Activated B cell treated with CpG ODN at 0.5 μM for 24 hours (primary cell): ENCODE data around the gene SPATA9. TPM values are rescaled to one million over a fixed set of nuclear protein-coding genes. Genes with fewer than 3 reads are reported as not detected.
A peak's percentile ranks its signal among the peaks of the same experiment; 100 is the strongest.

Source experiments
- ATAC-seq: fragments of 200-7000 bp; cut with Tn5 transposase; one replicate; pipeline ENCODE4 v1.10.0; 2021; ENCODE audit warnings: low read depth, mild to moderate bottlenecking, moderate library complexity
- CTCF ChIA-PET: fragments of 350-600 bp; sonication (Branson Sonifier 250); formaldehyde crosslinking; loops from one replicate; lab custom pipeline; 2021; ENCODE audit warnings: antibody characterized with exemption; lab: Charles Lee
- POLR2A ChIA-PET: fragments of 350-600 bp; sonication (Branson Sonifier 250); formaldehyde crosslinking; loops from one replicate; lab custom pipeline; 2021; ENCODE audit warnings: antibody characterized with exemption; lab: Charles Lee
- DNase-seq: peaks from one replicate; pipeline ENCODE4 v3.0.0; 2022
- H3K27ac Mint-ChIP-seq: one replicate; pipeline ENCODE4 v1.8.0; 2020; ENCODE audit warnings: mixed read lengths
- H3K27me3 Mint-ChIP-seq: one replicate; pipeline ENCODE4 v1.8.0; 2021; ENCODE audit warnings: mixed read lengths
- H3K36me3 Mint-ChIP-seq: one replicate; pipeline ENCODE4 v1.8.0; 2021; ENCODE audit warnings: low read depth, mixed read lengths
- H3K4me1 Mint-ChIP-seq: one replicate; pipeline ENCODE4 v1.8.0; 2021; ENCODE audit warnings: mixed read lengths
- H3K4me3 Mint-ChIP-seq: one replicate; pipeline ENCODE4 v1.8.0; 2020; ENCODE audit warnings: mild to moderate bottlenecking, mixed read lengths
- H3K9me3 Mint-ChIP-seq: one replicate; pipeline ENCODE4 v1.8.0; 2020; ENCODE audit warnings: mixed read lengths
- intact Hi-C: fragments of 100-400 bp; cut with micrococcal nuclease; formaldehyde crosslinking; loops from one replicate; pipeline ENCODE4 v1.15.1; 2024
- total RNA-seq: library from RNA; stranded (reverse); gene quantifications from 2 replicates; pipeline ENCODE4 v1.2.3, GENCODE V29; 2022
- TF ChIP-seq, protein P1 (sequence below): fragments of 200-600 bp; IDR thresholded peaks from one replicate; pipeline ENCODE4 v1.8.0; 2022; ENCODE audit warnings: antibody characterized with exemption, mild to moderate bottlenecking

SPATA9 gene
- total RNA-seq, 1 donor from 2014 or later: not detected

DNA sequence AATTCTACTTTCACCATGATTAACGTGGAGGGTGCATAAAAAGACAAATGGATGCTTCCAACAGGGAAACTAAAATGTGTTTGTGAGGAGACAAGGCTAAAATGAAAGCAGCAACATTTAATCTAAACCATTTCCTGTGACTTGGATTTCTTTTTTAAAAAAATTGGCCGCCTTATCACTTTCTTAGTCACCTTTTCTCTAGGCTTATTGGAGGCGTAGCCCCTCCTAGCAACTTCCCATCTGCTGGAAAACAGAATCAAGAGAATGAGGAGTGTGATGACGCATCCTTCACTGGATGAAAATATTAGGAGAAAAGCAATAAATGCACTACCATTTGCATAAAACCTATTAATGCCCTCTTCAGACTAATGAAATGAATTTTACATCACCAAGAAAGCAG lies 63.7 kb downstream of the SPATA9 start:
- intact Hi-C loops: no loop called here
- DNase-seq (no peak), ATAC-seq (no peak)
- ChIA-PET POLR2A (no interaction called here), CTCF (no interaction called here)
- Mint-ChIP-seq H3K9me3 (no peaks in the 10 kb centered on the region), H3K4me1 (peaks cover 28% of the 10 kb centered on the region), H3K27me3 (no peaks in the 10 kb centered on the region), H3K27ac (no peak overlapping the region), H3K4me3 (peak overlapping the region; percentile 88), H3K36me3 (no peaks in the 10 kb centered on the region)
- TF ChIP-seq, protein P1, sequence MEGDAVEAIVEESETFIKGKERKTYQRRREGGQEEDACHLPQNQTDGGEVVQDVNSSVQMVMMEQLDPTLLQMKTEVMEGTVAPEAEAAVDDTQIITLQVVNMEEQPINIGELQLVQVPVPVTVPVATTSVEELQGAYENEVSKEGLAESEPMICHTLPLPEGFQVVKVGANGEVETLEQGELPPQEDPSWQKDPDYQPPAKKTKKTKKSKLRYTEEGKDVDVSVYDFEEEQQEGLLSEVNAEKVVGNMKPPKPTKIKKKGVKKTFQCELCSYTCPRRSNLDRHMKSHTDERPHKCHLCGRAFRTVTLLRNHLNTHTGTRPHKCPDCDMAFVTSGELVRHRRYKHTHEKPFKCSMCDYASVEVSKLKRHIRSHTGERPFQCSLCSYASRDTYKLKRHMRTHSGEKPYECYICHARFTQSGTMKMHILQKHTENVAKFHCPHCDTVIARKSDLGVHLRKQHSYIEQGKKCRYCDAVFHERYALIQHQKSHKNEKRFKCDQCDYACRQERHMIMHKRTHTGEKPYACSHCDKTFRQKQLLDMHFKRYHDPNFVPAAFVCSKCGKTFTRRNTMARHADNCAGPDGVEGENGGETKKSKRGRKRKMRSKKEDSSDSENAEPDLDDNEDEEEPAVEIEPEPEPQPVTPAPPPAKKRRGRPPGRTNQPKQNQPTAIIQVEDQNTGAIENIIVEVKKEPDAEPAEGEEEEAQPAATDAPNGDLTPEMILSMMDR: no peak

GRCh38 chr5:95617057-95617456 lies 65.7 kb downstream of the SPATA9 start:
- peaks cover 7% of the 10 kb centered on the region for H3K9me3 Mint-ChIP-seq
- no peak for DNase-seq
- no peak overlapping the region for H3K27ac Mint-ChIP-seq
- TF ChIP-seq, protein P1: no peak
- intact Hi-C loops: no loop called here
- H3K27me3 Mint-ChIP-seq: no peaks in the 10 kb centered on the region
- H3K4me1 Mint-ChIP-seq: peaks cover 20% of the 10 kb centered on the region
- POLR2A ChIA-PET: no interaction called here
- H3K4me3 Mint-ChIP-seq: no peak overlapping the region
- H3K36me3 Mint-ChIP-seq: peaks cover 6% of the 10 kb centered on the region
- CTCF ChIA-PET: no interaction called here
- ATAC-seq: no peak

DNA sequence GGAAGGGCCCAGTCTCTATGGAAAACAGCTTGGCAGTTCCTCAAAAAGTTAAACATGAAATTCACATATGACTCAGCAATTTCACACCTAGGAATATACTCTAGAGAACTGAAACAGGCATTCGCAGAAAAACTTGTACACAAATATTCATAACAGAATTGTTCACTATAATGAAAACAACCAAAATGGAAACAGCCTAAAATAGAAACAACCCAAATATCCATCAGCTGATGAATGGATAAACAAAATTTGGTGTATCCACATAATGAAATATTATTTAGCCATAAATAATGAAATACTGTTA lies 67.7 kb downstream of the SPATA9 start:
- POLR2A ChIA-PET: no interaction called here
- intact Hi-C loops: no loop called here

DNA sequence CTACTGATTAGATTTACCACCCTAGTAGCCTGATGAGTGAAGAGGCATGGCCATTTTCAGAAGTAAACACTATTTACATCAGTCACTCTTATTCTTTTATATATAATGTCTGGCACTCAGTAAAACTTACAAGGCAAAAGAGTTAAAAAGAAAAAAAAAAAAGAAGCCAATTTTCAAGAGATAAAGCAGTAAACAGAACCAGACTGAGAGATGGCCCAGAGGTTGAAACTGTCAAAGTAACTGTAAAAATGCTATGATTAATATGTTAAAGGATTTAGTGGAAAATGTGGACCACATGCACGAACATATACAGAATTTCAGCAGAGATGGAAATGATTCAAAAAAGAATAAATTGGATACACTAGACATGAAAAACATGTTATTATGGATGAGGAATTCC lies 69.3 kb downstream of the SPATA9 start:
- Mint-ChIP-seq H3K27ac (no peak overlapping the region), H3K27me3 (no peaks in the 10 kb centered on the region), H3K4me1 (peaks cover 2% of the 10 kb centered on the region), H3K4me3 (no peak overlapping the region), H3K36me3 (peaks cover 6% of the 10 kb centered on the region), H3K9me3 (peaks cover 7% of the 10 kb centered on the region)
- DNase-seq: no peak
- intact Hi-C loops: no loop called here
- CTCF ChIA-PET: no interaction called here
- TF ChIP-seq, protein P1: no peak
- no peak for ATAC-seq
- POLR2A ChIA-PET: no interaction called here

More for the DNA sequence above, 67.7 kb downstream of the SPATA9 start:
- no peak overlapping the region for H3K4me3 Mint-ChIP-seq
- ATAC-seq: no peak
- peaks cover 6% of the 10 kb centered on the region for H3K36me3 Mint-ChIP-seq
- no peak overlapping the region for H3K27ac Mint-ChIP-seq
- TF ChIP-seq, protein P1: no peak
- H3K27me3 Mint-ChIP-seq: no peaks in the 10 kb centered on the region
- peaks cover 7% of the 10 kb centered on the region for H3K9me3 Mint-ChIP-seq
- no peak for DNase-seq
- peaks cover 13% of the 10 kb centered on the region for H3K4me1 Mint-ChIP-seq
- CTCF ChIA-PET: no interaction called here

DNA sequence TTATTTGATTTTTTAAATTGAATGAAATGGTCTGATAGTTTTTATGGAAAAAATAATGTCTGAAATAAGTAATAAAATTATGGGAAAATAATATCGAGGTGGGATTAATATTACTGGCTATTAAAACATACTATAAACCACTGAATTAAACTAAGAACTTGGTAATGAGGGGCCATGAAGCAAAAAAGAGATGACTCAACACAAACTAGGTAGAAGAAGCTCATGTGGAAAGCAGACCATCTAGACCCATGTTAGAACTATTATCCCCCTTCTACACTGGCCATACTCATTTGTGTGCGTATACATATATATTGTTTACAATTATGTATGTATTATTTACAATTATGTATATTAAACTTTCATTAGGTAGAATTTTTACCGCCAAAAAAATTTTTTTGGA lies 71.4 kb downstream of the SPATA9 start:
- Mint-ChIP-seq H3K36me3 (peaks cover 6% of the 10 kb centered on the region), H3K4me3 (no peak overlapping the region), H3K27ac (no peak overlapping the region), H3K9me3 (peaks cover 7% of the 10 kb centered on the region), H3K4me1 (no peaks in the 10 kb centered on the region), H3K27me3 (no peaks in the 10 kb centered on the region)
- ATAC-seq (no peak), DNase-seq (no peak)
- TF ChIP-seq, protein P1: no peak
- ChIA-PET CTCF (no interaction called here), POLR2A (no interaction called here)
- intact Hi-C loops: no loop called here
